IMR-90 (cell line): ENCODE data around the gene RIIAD1. TPM values are rescaled to one million over a fixed set of nuclear protein-coding genes. Genes with fewer than 3 reads are reported as not detected.
"Not testable (repeated sequence)": the region's sequence is repeated elsewhere in the genome, so short reads cannot be mapped to it uniquely, and the experiment has no call there.

Experiments used
- ATAC-seq: fragments of 200-7000 bp; cut with Tn5 transposase; 2 replicates; pipeline ENCODE4 v1.9.1; 2020; ENCODE audit warnings: low read depth, mild to moderate bottlenecking, moderate library complexity
- BruUV-seq: library from RNA; stranded (reverse); fragments of 400-500 nt; replicated peaks from 2 replicates; lab custom pipeline; 2021; lab: Mats Ljungman, UMichigan
- CTCF ChIA-PET: fragments of 300-600 bp; formaldehyde crosslinking; extraction: SDS; loops from one replicate; lab custom pipeline; 2021; ENCODE audit warnings: antibody characterized with exemption; lab: Yijun Ruan, JAX
- POLR2A ChIA-PET: fragments of 300-600 bp; sonication (Branson Sonifier 250); formaldehyde crosslinking; loops from one replicate; lab custom pipeline; 2022; ENCODE audit warnings: antibody characterized with exemption; ENCODE audit not compliant: unreplicated experiment; lab: Charles Lee
- DNase-seq: peaks from one replicate; pipeline ENCODE4 v3.0.0; 2013
- H2AFZ ChIP-seq: replicated peaks from 2 replicates; pipeline ENCODE3; 2013; ENCODE audit warnings: low read length, mild to moderate bottlenecking; ENCODE audit not compliant: poor library complexity
- H2AK5ac ChIP-seq: 2 replicates; pipeline ENCODE4 v1.6.1; 2013; ENCODE audit warnings: low read depth, low read length, inconsistent platforms
- H2AK9ac ChIP-seq: replicated peaks from 2 replicates; pipeline ENCODE3; 2013; ENCODE audit warnings: mild to moderate bottlenecking, low read depth, low read length, moderate library complexity; ENCODE audit not compliant: poor library complexity
- H2BK120ac ChIP-seq: 2 replicates; pipeline ENCODE4 v1.6.1; 2013; ENCODE audit warnings: low read depth, low read length, inconsistent platforms
- H2BK15ac ChIP-seq: 3 replicates; pipeline ENCODE4 v1.6.1; 2013; ENCODE audit warnings: low read depth, low read length, inconsistent platforms
- H2BK20ac ChIP-seq: 2 replicates; pipeline ENCODE4 v1.6.1; 2013; ENCODE audit warnings: low read depth, mild to moderate bottlenecking, inconsistent platforms, low read length, moderate library complexity
- H2BK5ac ChIP-seq: 2 replicates; pipeline ENCODE4 v1.6.1; 2013; ENCODE audit warnings: mild to moderate bottlenecking, low read depth, low read length, inconsistent platforms; ENCODE audit not compliant: poor library complexity, severe bottlenecking
- H3K14ac ChIP-seq: replicated peaks from 2 replicates; pipeline ENCODE4 v1.6.1; 2013; ENCODE audit warnings: low read depth, low read length, inconsistent platforms
- H3K18ac ChIP-seq: 2 replicates; pipeline ENCODE4 v1.6.1; 2013; ENCODE audit warnings: low read depth, low read length, control low read depth
- H3K23ac ChIP-seq: 2 replicates; pipeline ENCODE4 v1.6.1; 2013; ENCODE audit warnings: low read depth, low read length, inconsistent platforms
- H3K27ac ChIP-seq: 2 replicates; pipeline ENCODE4 v1.5.1; 2013; ENCODE audit warnings: mild to moderate bottlenecking, control low read depth, low read length; ENCODE audit not compliant: insufficient read depth
- H3K27me3 ChIP-seq: 2 replicates; pipeline ENCODE4 v1.6.1; 2013; ENCODE audit warnings: low read length; ENCODE audit not compliant: control insufficient read depth, insufficient read depth
- H3K36me3 ChIP-seq: 2 replicates; pipeline ENCODE4 v1.6.1; 2013; ENCODE audit warnings: low read length, mixed read lengths; ENCODE audit not compliant: control insufficient read depth, insufficient read depth
- H3K4ac ChIP-seq: 2 replicates; pipeline ENCODE4 v1.6.1; 2013; ENCODE audit warnings: low read depth, low read length, inconsistent platforms
- H3K4me1 ChIP-seq: 2 replicates; pipeline ENCODE4 v1.6.1; 2013; ENCODE audit warnings: low read length, mixed read lengths; ENCODE audit not compliant: control insufficient read depth, insufficient read depth
- H3K4me2 ChIP-seq: 2 replicates; pipeline ENCODE4 v1.6.1; 2013; ENCODE audit warnings: low read depth, mild to moderate bottlenecking, control low read depth, low read length, moderate library complexity
- H3K4me3 ChIP-seq: 2 replicates; pipeline ENCODE4 v1.5.1; 2013; ENCODE audit warnings: low read depth, mild to moderate bottlenecking, control low read depth, low read length, moderate library complexity; ENCODE audit not compliant: insufficient read depth
- H3K56ac ChIP-seq: 2 replicates; pipeline ENCODE4 v1.6.1; 2013; ENCODE audit warnings: low read length, inconsistent platforms; ENCODE audit not compliant: insufficient read depth; ENCODE audit errors: extremely low read depth
- H3K79me1 ChIP-seq, 2 experiments: 2 replicates each; pipeline ENCODE4 v1.6.1; 2013; ENCODE audit warnings: low read length in 2 of 2, inconsistent platforms in 1 of 2, low read depth in 1 of 2
- H3K9ac ChIP-seq: 2 replicates; pipeline ENCODE4 v1.6.1; 2013; ENCODE audit warnings: low read depth, low read length, control low read depth
- H3K9me1 ChIP-seq: 2 replicates; pipeline ENCODE4 v1.6.1; 2013; ENCODE audit warnings: low read length, inconsistent platforms; ENCODE audit not compliant: insufficient read depth
- H3K9me3 ChIP-seq: 2 replicates; pipeline ENCODE4 v1.6.1; 2013; ENCODE audit warnings: low read length; ENCODE audit not compliant: control insufficient read depth, insufficient read depth
- H4K20me1 ChIP-seq: 2 replicates; pipeline ENCODE4 v1.6.1; 2013; ENCODE audit warnings: low read length, inconsistent platforms; ENCODE audit not compliant: insufficient read depth
- H4K5ac ChIP-seq: 2 replicates; pipeline ENCODE4 v1.6.1; 2013; ENCODE audit warnings: mild to moderate bottlenecking, low read depth, low read length, control low read depth
- H4K8ac ChIP-seq, 2 experiments: 2 replicates each; pipeline ENCODE4 v1.6.1; 2013; ENCODE audit warnings: low read depth in 2 of 2, low read length in 2 of 2, control low read depth in 1 of 2, inconsistent platforms in 1 of 2
- H4K91ac ChIP-seq: 2 replicates; pipeline ENCODE4 v1.6.1; 2013; ENCODE audit warnings: low read depth, low read length, inconsistent platforms; ENCODE audit not compliant: insufficient read depth
- WGBS, 2 experiments: methylation state at CpG; one replicate each; pipeline versions ENCODE4 v1.1.5 to v1.1.7; 2013; ENCODE audit warnings: missing lambda C conversion rate in 2 of 2; ENCODE audit not compliant: insufficient read length in 1 of 2; ENCODE audit errors: extremely low coverage in 2 of 2; 5-methylcytosine and 5-hydroxymethylcytosine counted together
- dilution Hi-C: fragments of 300-500 bp; cut with HindIII; formaldehyde crosslinking; loops from one replicate; pipeline ENCODE4 v1.14.3; 2018; ENCODE audit warnings: low sequenced_read_pairs; ENCODE audit not compliant: unreplicated experiment
- in situ Hi-C: fragments of 300-500 bp; cut with MboI; formaldehyde crosslinking; loops from 3 replicates; pipeline ENCODE4 v1.14.3; 2019; ENCODE audit warnings: low sequenced_read_pairs, inconsistent platforms, mixed read lengths
- intact Hi-C: fragments of 100-400 bp; cut with micrococcal nuclease; formaldehyde crosslinking; loops from 2 replicates; pipeline ENCODE4 v1.10.0; 2022
- polyA plus RNA-seq, 3 experiments: library from polyadenylated mRNA; depleted of rRNA; stranded (reverse); fragments of >200 nt; gene quantifications; 2 replicates each; pipeline ENCODE4 v1.2.3, GENCODE V29; 2012; ENCODE audit warnings: low replicate concordance in 1 of 3
- total RNA-seq: library from RNA; depleted of rRNA; stranded (reverse); fragments of >200 nt; gene quantifications from 2 replicates; pipeline ENCODE4 v1.2.3, GENCODE V29; 2012

RIIAD1 gene
- total and polyA plus RNA-seq, 2 of the 4 experiments (the other 2 are of a cell fraction), result not detected

GRCh38 chr1:151769270-151769669 is 47.9 kb downstream of the RIIAD1 start:
- H2AK9ac ChIP-seq, dilution Hi-C loops, H2BK5ac ChIP-seq, DNase-seq, H3K4ac ChIP-seq, POLR2A ChIA-PET, BruUV-seq, H3K4me1 ChIP-seq, ATAC-seq, H3K79me1 ChIP-seq, H3K36me3 ChIP-seq, H4K91ac ChIP-seq, H3K9ac ChIP-seq, H2BK120ac ChIP-seq, H3K4me3 ChIP-seq, H3K27me3 ChIP-seq, CTCF ChIA-PET, H4K8ac ChIP-seq, H4K5ac ChIP-seq, H2AFZ ChIP-seq, H3K27ac ChIP-seq, H4K20me1 ChIP-seq, H2BK20ac ChIP-seq, H3K14ac ChIP-seq, in situ Hi-C loops, H3K18ac ChIP-seq, H3K56ac ChIP-seq, H3K9me3 ChIP-seq, H3K23ac ChIP-seq, H3K4me2 ChIP-seq, H2AK5ac ChIP-seq, H3K9me1 ChIP-seq, H2BK15ac ChIP-seq, intact Hi-C loops: not testable (repeated sequence)
- no CpG with 5 or more reads among the region's 34 CpGs for WGBS, 2 experiments
